LNCaP clone FGC (cell line): ENCODE data around the gene VPS26C.
"Not testable (repeated sequence)": the region's sequence is repeated elsewhere in the genome, so short reads cannot be mapped to it uniquely, and the experiment has no call there.

Experiments
- DNase-seq: peaks from one replicate; pipeline ENCODE4 v3.0.0-alpha.2; 2011; ENCODE audit warnings: low read depth
- H3K4me3 ChIP-seq: 2 replicates; pipeline ENCODE4 v1.5.1; 2011; ENCODE audit warnings: mild to moderate bottlenecking, low read depth, low read length, control low read depth
- CTCF ChIP-seq: IDR thresholded peaks from 2 replicates; pipeline ENCODE4 v1.5.1; 2012; ENCODE audit warnings: mild to moderate bottlenecking; ENCODE audit not compliant: control insufficient read depth, insufficient read depth; ENCODE audit errors: extremely low read depth

VPS26C gene

GRCh38 chr21:37281993-37282392 is 14.9 kb upstream of the VPS26C start:
- DNase-seq, result no peak
- no peak for TF ChIP-seq CTCF
- H3K4me3 ChIP-seq, result no peak overlapping the region

DNA sequence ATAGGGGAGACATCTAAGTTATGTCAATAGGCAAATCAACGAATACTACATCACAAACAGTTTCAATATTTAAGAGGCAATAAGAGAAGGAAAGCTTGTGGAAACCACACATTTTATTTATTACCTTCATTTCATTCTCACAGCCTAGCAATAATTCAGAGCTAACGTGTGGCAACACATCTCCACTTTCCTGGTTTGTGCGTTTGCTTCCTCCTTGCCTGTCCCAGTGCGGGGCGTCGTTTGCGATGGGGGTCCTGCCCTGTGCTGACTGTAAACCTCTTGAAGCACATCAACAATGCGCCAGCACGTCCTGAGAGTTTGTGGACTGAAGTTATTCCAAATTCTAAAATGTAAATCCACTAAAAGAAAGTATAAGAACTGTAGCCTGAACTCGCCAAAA is 14.4 kb upstream of the VPS26C start:
- no peak for DNase-seq
- no peak overlapping the region for H3K4me3 ChIP-seq
- TF ChIP-seq CTCF, result no peak

GRCh38 chr21:37279271-37279670 is 12.1 kb upstream of the VPS26C start:
- not testable (repeated sequence) for H3K4me3 ChIP-seq

GRCh38 chr21:37278199-37278598 is 11.1 kb upstream of the VPS26C start:
- TF ChIP-seq CTCF, result no peak
- no peak for DNase-seq
- no peak overlapping the region for H3K4me3 ChIP-seq

More at GRCh38 chr21:37279271-37279670, 12.1 kb upstream of the VPS26C start:
- not testable (repeated sequence) for DNase-seq

DNA sequence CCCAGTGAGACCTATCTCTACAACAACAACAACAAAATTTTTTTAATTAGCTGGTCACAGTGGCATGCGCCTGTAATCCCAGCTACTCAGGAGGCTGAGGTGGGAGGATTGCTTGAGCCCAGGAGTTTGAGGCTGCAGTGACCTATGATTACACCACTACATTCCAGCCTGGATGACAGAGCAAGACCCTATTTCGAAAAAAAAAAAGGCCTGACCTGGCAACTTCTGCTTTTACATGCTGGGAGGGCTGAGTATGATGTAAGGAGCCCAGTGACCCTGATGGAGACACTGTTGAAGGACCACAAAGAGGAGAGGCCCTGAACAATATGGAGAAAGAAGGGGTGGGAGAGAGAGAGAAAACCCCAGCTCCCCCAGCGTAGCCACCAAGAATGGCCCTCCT is 9.2 kb upstream of the VPS26C start:
- DNase-seq, result no peak
- TF ChIP-seq CTCF, result no peak
- no peak overlapping the region for H3K4me3 ChIP-seq

GRCh38 chr21:37273911-37274690 is 7.0 kb upstream of the VPS26C start:
- TF ChIP-seq CTCF, result no peak
- no peak for DNase-seq
- no peak overlapping the region for H3K4me3 ChIP-seq

GRCh38 chr21:37273440-37273839 is 6.3 kb upstream of the VPS26C start:
- TF ChIP-seq CTCF, result no peak
- H3K4me3 ChIP-seq, result no peak overlapping the region
- no peak for DNase-seq
